Common myeloid progenitor, CD34-positive (primary cell): ENCODE results near the gene TACC2.

Experiments
- CTCF ChIA-PET: fragments of 350-600 bp; sonication (Branson Sonifier 250); formaldehyde crosslinking; loops from one replicate; lab custom pipeline; 2021; ENCODE audit warnings: antibody characterized with exemption; lab: Charles Lee
- POLR2A ChIA-PET: fragments of 350-600 bp; sonication (Branson Sonifier 250); formaldehyde crosslinking; loops from one replicate; lab custom pipeline; 2021; ENCODE audit warnings: antibody characterized with exemption; lab: Charles Lee
- DNase-seq, 3 donors: peaks; one replicate each; pipeline versions ENCODE4 v3.0.0 to v3.0.0-alpha.2; 2013
- H3K27ac ChIP-seq, 2 experiments: 1 replicate in 1 of 2; 2 replicates in 1 of 2; pipeline ENCODE4 v1.7.0; 2013; ENCODE audit warnings: inconsistent platforms in 2 of 2, low read length in 2 of 2, mild to moderate bottlenecking in 2 of 2, low read depth in 1 of 2, moderate library complexity in 1 of 2; ENCODE audit not compliant: severe bottlenecking in 2 of 2, insufficient read depth in 1 of 2, poor library complexity in 1 of 2
- H3K27me3 ChIP-seq, 5 experiments: replicated peaks in 2 of 5; 1 replicate in 3 of 5; 2 replicates in 2 of 5; pipeline versions ENCODE4 v1.6.1 to v1.7.0; 2013; ENCODE audit warnings: low read length in 4 of 5, mild to moderate bottlenecking in 2 of 5, moderate library complexity in 2 of 5, inconsistent platforms in 1 of 5; ENCODE audit not compliant: insufficient read depth in 5 of 5, control insufficient read depth in 4 of 5
- H3K36me3 ChIP-seq, 4 experiments: 1 replicate in 2 of 4; 2 replicates in 2 of 4; pipeline versions ENCODE4 v1.6.1 to v1.7.0; 2013; ENCODE audit warnings: low read length in 3 of 4, control low read depth in 1 of 4, mild to moderate bottlenecking in 1 of 4; ENCODE audit not compliant: control insufficient read depth in 4 of 4, insufficient read depth in 4 of 4
- H3K4me1 ChIP-seq, 4 experiments: 1 replicate in 3 of 4; 2 replicates in 1 of 4; pipeline versions ENCODE4 v1.6.1 to v1.7.1; 2013; ENCODE audit warnings: low read length in 3 of 4, mild to moderate bottlenecking in 3 of 4, control low read depth in 1 of 4, inconsistent platforms in 1 of 4, moderate library complexity in 1 of 4; ENCODE audit not compliant: control insufficient read depth in 4 of 4, insufficient read depth in 4 of 4; ENCODE audit errors: control extremely low read depth in 1 of 4
- H3K4me3 ChIP-seq, 7 experiments: 1 replicate in 4 of 7; 2 replicates in 3 of 7; pipeline versions ENCODE4 v1.5.1 to v1.7.0; 2013; ENCODE audit warnings: mild to moderate bottlenecking in 7 of 7, low read length in 6 of 7, moderate library complexity in 6 of 7, inconsistent platforms in 2 of 7, low read depth in 2 of 7, control low read depth in 1 of 7; ENCODE audit not compliant: insufficient read depth in 4 of 7, control insufficient read depth in 1 of 7; ENCODE audit errors: extremely low read depth in 1 of 7
- H3K9me3 ChIP-seq, 5 experiments: 1 replicate in 4 of 5; 2 replicates in 1 of 5; pipeline versions ENCODE4 v1.6.1 to v1.7.1; 2013; ENCODE audit warnings: low read length in 4 of 5, mild to moderate bottlenecking in 2 of 5, inconsistent platforms in 1 of 5, low read depth in 1 of 5, moderate library complexity in 1 of 5; ENCODE audit not compliant: control insufficient read depth in 4 of 5, insufficient read depth in 2 of 5; ENCODE audit errors: control extremely low read depth in 1 of 5
- WGBS: methylation state at CpG from one replicate; pipeline ENCODE4 v1.1.5; 2013; ENCODE audit not compliant: insufficient coverage; 5-methylcytosine and 5-hydroxymethylcytosine counted together

The TACC2 gene

DNA sequence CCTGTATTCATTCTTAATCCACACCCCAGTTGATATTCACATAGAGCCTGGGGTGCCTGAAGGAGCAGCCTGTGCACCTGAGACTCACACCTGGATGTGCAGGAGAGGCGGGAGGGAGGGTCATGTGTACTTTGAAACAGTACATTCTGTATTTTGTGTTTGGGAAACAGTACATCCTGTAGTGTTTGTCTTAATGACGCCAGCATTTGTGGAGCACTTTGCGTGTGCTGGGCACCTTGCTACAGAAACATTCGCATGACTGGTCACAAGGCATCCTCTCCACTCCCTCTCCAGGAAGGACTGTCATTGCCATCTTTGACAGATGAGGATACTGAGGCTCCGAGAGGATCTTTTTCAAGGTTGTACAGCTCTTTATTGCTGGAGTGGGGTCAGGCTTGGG is 132.1 kb downstream of the TACC2 start:
- DNase-seq = no peak
- ChIA-PET POLR2A (no interaction called here), CTCF (no interaction called here)
- Histone ChIP-seq H3K27me3 (peaks cover 0 to 45% (median 3%) of the 10 kb centered on the region in 5 experiments), H3K27ac (no peak overlapping the region), H3K4me3 (no peak overlapping the region), H3K4me1 (no peaks in the 10 kb centered on the region), H3K36me3 (no peaks in the 10 kb centered on the region), H3K9me3 (no peaks in the 10 kb centered on the region)
- WGBS = 97% methylated on average over 3 of the region's 5 CpGs

GRCh38 chr10:122122493-122122892 is 133.5 kb downstream of the TACC2 start:
- POLR2A ChIA-PET = no interaction called here
- 78% methylated on average over 7 of the region's 8 CpGs for WGBS
- Histone ChIP-seq H3K4me1 (no peaks in the 10 kb centered on the region), H3K4me3 (no peak overlapping the region), H3K36me3 (no peaks in the 10 kb centered on the region), H3K9me3 (peaks cover 0 to 2% (median 0%) of the 10 kb centered on the region in 5 experiments), H3K27ac (no peak overlapping the region), H3K27me3 (peaks cover 0 to 38% (median 2%) of the 10 kb centered on the region in 5 experiments)
- CTCF ChIA-PET = no interaction called here
- DNase-seq = no peak

DNA sequence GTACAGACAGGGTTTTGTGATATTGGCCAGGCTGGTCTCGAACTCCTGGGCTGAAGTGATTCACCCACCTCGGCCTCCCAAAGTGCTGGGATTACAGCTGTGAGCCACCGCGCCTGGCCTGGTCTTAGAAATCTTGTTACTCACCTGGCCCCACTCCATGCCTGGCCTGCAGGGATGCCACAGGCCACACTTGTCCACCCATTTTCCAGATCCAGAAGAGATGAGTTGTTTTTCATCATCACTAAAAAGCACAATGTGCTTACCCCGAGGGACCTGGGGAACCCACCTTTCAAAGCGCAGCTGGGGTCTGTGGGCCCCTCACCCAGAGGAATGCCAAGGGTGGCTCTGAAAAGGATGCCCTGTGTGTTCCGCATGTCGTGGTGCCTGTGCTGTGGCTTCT is 134.2 kb downstream of the TACC2 start:
- ChIA-PET CTCF (interaction anchor here (0.9 kb wide), 1 partner anchor 19 kb away, joined by 4 read pairs; no protein-coding TSS in a partner anchor), POLR2A (no interaction called here)
- H3K27ac ChIP-seq = no peak overlapping the region
- no peaks in the 10 kb centered on the region for H3K36me3 ChIP-seq
- no peaks in the 10 kb centered on the region for H3K4me1 ChIP-seq
- no peak for DNase-seq
- H3K4me3 ChIP-seq = no peak overlapping the region
- 75% methylated on average over 8 of the region's 8 CpGs for WGBS
- peaks cover 0 to 34% (median 2%) of the 10 kb centered on the region in 5 experiments for H3K27me3 ChIP-seq
- H3K9me3 ChIP-seq = peaks cover 0 to 2% (median 0%) of the 10 kb centered on the region in 5 experiments

DNA sequence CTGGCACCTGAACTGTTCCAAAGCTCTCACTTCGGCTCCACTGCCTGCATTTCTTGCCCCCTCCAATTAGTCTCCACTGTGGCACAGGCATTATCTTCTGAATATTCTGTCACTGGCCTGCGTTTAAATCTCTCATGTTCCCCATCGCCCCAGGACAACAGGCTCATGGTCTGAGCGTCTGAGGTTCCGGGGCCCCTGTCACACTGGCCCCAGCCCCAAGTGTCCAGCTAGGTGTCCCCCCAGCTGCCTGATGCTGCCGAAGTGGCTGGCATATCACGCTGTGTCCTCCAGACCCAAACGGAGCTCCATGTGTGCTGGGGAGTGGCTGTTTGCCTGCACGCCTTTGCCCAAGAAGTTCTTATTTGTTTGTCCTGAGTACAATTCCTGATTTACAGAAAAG is 135.4 kb downstream of the TACC2 start:
- DNase-seq = no peak
- ChIA-PET CTCF (interaction anchor here (0.9 kb wide), 1 partner anchor 18 kb away, joined by 4 read pairs; no protein-coding TSS in a partner anchor), POLR2A (no interaction called here)
- H3K9me3 ChIP-seq = peaks cover 0 to 2% (median 0%) of the 10 kb centered on the region in 5 experiments
- peaks cover 0 to 26% (median 2%) of the 10 kb centered on the region in 5 experiments for H3K27me3 ChIP-seq
- H3K4me1 ChIP-seq = no peaks in the 10 kb centered on the region
- WGBS = 83% methylated on average over 8 of the region's 9 CpGs
- no peak overlapping the region for H3K4me3 ChIP-seq
- H3K36me3 ChIP-seq = no peaks in the 10 kb centered on the region
- no peak overlapping the region for H3K27ac ChIP-seq

GRCh38 chr10:122124808-122125207 is 135.8 kb downstream of the TACC2 start:
- whole genome bisulfite sequencing = 63% methylated on average over 6 of the region's 7 CpGs
- Histone ChIP-seq H3K27ac (no peak overlapping the region), H3K4me3 (no peak overlapping the region), H3K36me3 (no peaks in the 10 kb centered on the region), H3K4me1 (no peaks in the 10 kb centered on the region), H3K27me3 (peaks cover 0 to 24% (median 2%) of the 10 kb centered on the region in 5 experiments), H3K9me3 (peaks cover 0 to 2% (median 0%) of the 10 kb centered on the region in 5 experiments)
- no peak for DNase-seq
- ChIA-PET CTCF (no interaction called here), POLR2A (no interaction called here)

DNA sequence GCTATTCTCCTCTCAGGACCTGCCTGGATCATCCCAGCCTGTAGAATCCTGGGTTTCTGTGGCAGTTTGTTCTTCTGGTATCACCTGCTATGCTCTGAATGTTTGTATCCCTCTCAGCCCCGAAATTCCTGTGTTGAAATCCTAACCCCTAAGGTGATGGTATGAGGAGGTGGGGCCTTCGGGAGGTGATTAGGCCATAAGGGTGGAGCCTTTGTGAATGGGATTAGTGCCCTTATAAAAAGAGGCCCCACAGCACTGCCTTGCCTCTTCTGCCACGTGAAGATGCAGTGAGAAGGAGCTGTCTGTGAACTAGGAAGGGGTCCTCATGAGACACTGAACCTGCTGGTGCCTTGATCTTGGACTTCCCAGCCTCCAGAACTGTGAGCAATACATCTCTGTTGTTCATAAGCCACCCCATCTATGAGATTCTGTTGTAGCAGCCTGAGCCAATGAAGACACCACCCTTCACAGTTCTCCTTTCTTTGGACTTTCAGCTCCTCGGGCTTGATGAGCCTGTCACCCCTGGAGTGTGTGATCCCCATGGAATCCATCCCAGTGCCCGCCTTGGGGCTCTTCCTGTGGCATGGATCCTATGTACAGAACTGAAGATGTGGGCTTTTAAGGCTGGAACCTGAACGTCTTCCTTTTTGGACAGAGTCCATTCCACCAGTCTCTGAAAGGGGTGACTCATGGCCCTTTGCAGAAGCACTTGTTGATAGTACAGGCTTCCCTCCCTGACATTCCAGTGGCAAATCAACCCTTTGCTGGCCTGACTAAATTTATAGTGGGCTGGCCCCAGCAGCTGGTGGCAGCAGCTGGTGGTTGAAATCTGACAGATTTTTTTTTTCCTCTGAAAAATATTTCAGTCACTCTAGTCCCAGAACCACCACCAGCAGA is 138.0 kb downstream of the TACC2 start:
- Histone ChIP-seq H3K9me3 (peaks cover 0 to 2% (median 0%) of the 10 kb centered on the region in 5 experiments), H3K27me3 (peaks cover 0 to 12% (median 2%) of the 10 kb centered on the region in 5 experiments), H3K4me3 (no peak overlapping the region), H3K27ac (no peak overlapping the region), H3K36me3 (no peaks in the 10 kb centered on the region), H3K4me1 (no peaks in the 10 kb centered on the region)
- POLR2A ChIA-PET = no interaction called here
- CTCF ChIA-PET = no interaction called here
- WGBS = 83% methylated on average over 4 of the region's 6 CpGs
- no peak for DNase-seq

GRCh38 chr10:122127943-122128342 is 139.0 kb downstream of the TACC2 start:
- Histone ChIP-seq H3K4me3 (no peak overlapping the region), H3K9me3 (peaks cover 0 to 2% (median 0%) of the 10 kb centered on the region in 5 experiments), H3K36me3 (no peaks in the 10 kb centered on the region), H3K27ac (no peak overlapping the region), H3K27me3 (peaks cover 0 to 13% (median 2%) of the 10 kb centered on the region in 5 experiments), H3K4me1 (no peaks in the 10 kb centered on the region)
- WGBS = 81% methylated on average over 4 of the region's 8 CpGs
- ChIA-PET POLR2A (no interaction called here), CTCF (no interaction called here)
- DNase-seq = no peak
